Measurements from ENCODE around the gene IDNK. TPM values are rescaled to one million over a fixed set of nuclear protein-coding genes. Genes with fewer than 3 reads are reported as not detected.

IDNK gene
- total RNA-seq, 1 experiment from 2014 or later = 0.50 TPM

- no peaks in the 10 kb centered on the region for H3K27me3 Mint-ChIP-seq (ENCODE audit: low read depth)
- H3K27ac Mint-ChIP-seq = no peak overlapping the region
- no peaks in the 10 kb centered on the region for H3K36me3 Mint-ChIP-seq
- ChIA-PET CTCF (interaction anchor here (0.6 to 2.1 kb wide), 9 partner anchors 10 to 663 kb away, joined by 3 to 32 read pairs (median 4); partner anchors contain the start of gene FRMD3), POLR2A (interaction anchor here (0.6 to 1.2 kb wide), 4 partner anchors 11 to 300 kb away, joined by 3 read pairs; no protein-coding TSS in a partner anchor)
- ATAC-seq (peak; percentile 98), DNase-seq (ENCODE audit: low spot score) (peak; percentile 69)
- peak overlapping the region; percentile 43 for H3K4me3 Mint-ChIP-seq
- peaks cover 38% of the 10 kb centered on the region for H3K4me1 Mint-ChIP-seq
- TF ChIP-seq NFE2L1 (CRISPR knock-in tag; IDR thresholded peaks at IDR 0.05) (no peak), ARID4B (CRISPR knock-in tag; IDR thresholded peaks at IDR 0.05; ENCODE audit: borderline replicate concordance) (no peak), EMX1 (CRISPR knock-in tag; IDR thresholded peaks at IDR 0.05) (no peak), ZNF423 (CRISPR knock-in tag; IDR thresholded peaks at IDR 0.05) (peak; percentile 24; the same call in 1 of the 2 replicates), FOXK1 (CRISPR knock-in tag; IDR thresholded peaks at IDR 0.05) (no peak), SP1 (CRISPR knock-in tag; conservative IDR thresholded peaks at IDR 0.05) (no peak), AR (CRISPR knock-in tag; IDR thresholded peaks at IDR 0.05) (no peak), ZNF416 (CRISPR knock-in tag; IDR thresholded peaks at IDR 0.05) (no peak), ZNF425 (CRISPR knock-in tag; conservative IDR thresholded peaks at IDR 0.05) (no peak), NR1H2 (CRISPR knock-in tag; IDR thresholded peaks at IDR 0.05) (no peak), ATF6 (CRISPR knock-in tag; IDR thresholded peaks at IDR 0.05) (no peak), E2F1 (CRISPR knock-in tag; IDR thresholded peaks at IDR 0.05) (no peak), TP53 (CRISPR knock-in tag; IDR thresholded peaks at IDR 0.05) (no peak), ZNF121 (CRISPR knock-in tag; IDR thresholded peaks at IDR 0.05) (peak; percentile 91), ZNF317 (CRISPR knock-in tag; IDR thresholded peaks at IDR 0.05; ENCODE audit: borderline replicate concordance, low read depth) (no peak), ETV6 (CRISPR knock-in tag; IDR thresholded peaks at IDR 0.05) (0 out of 2 replicates have a peak, but pooled peaks have one; percentile 53), MAX (CRISPR knock-in tag; IDR thresholded peaks at IDR 0.05) (no peak), NR3C1 (CRISPR knock-in tag; conservative IDR thresholded peaks at IDR 0.05; ENCODE audit: low read depth) (no peak), RORB (CRISPR knock-in tag; IDR thresholded peaks at IDR 0.05) (no peak)
- H3K9me3 Mint-ChIP-seq = no peaks in the 10 kb centered on the region
These were observed 8.1 kb downstream of the IDNK start for GRCh38 chr9:83630938-83631457.

Measured in WTC11 (cell line).